Endodermal cell (in vitro differentiated cells): ENCODE results near the gene ZNF343. TPM values are rescaled to one million over a fixed set of nuclear protein-coding genes. Genes with fewer than 3 reads are reported as not detected.

Source experiments
- DNase-seq: peaks from one replicate; pipeline ENCODE4 v3.0.0-alpha.2; 2017
- H3K27ac ChIP-seq: 2 replicates; pipeline ENCODE4 v1.5.1; 2013; ENCODE audit warnings: mild to moderate bottlenecking, low read depth, low read length, moderate library complexity
- H3K27me3 ChIP-seq: 2 replicates; pipeline ENCODE4 v1.6.1; 2013; ENCODE audit warnings: mild to moderate bottlenecking, low read length, moderate library complexity; ENCODE audit not compliant: insufficient read depth, control insufficient read depth, poor library complexity, severe bottlenecking
- H3K36me3 ChIP-seq: 2 replicates; pipeline ENCODE4 v1.7.0; 2013; ENCODE audit warnings: mild to moderate bottlenecking, low read length, moderate library complexity; ENCODE audit not compliant: control insufficient read depth, insufficient read depth
- H3K4me1 ChIP-seq: one replicate; pipeline ENCODE4 v1.7.0; 2013; ENCODE audit warnings: low read length; ENCODE audit not compliant: control insufficient read depth, insufficient read depth
- H3K4me3 ChIP-seq: 2 replicates; pipeline ENCODE4 v1.5.1; 2013; ENCODE audit warnings: mild to moderate bottlenecking, low read length, moderate library complexity
- H3K9ac ChIP-seq: 2 replicates; pipeline ENCODE4 v1.6.1; 2013; ENCODE audit warnings: mild to moderate bottlenecking, low read length, moderate library complexity; ENCODE audit not compliant: poor library complexity, severe bottlenecking; ENCODE audit errors: extremely low read depth
- H3K9me3 ChIP-seq: 2 replicates; pipeline ENCODE4 v1.6.1; 2013; ENCODE audit warnings: mild to moderate bottlenecking, low read length, moderate library complexity; ENCODE audit not compliant: control insufficient read depth
- H3K27ac Mint-ChIP-seq: 2 replicates; pipeline ENCODE4 v1.8.0; 2020; ENCODE audit warnings: mixed read lengths
- H3K27me3 Mint-ChIP-seq: 2 replicates; pipeline ENCODE4 v1.8.0; 2021; ENCODE audit warnings: mild to moderate bottlenecking, mixed read lengths; ENCODE audit not compliant: insufficient read depth
- H3K36me3 Mint-ChIP-seq: 2 replicates; pipeline ENCODE4 v1.8.0; 2020; ENCODE audit warnings: low read depth, mixed read lengths
- H3K4me1 Mint-ChIP-seq: 2 replicates; pipeline ENCODE4 v1.8.0; 2020; ENCODE audit warnings: mixed read lengths
- H3K4me3 Mint-ChIP-seq: 2 replicates; pipeline ENCODE4 v1.8.0; 2020; ENCODE audit warnings: mild to moderate bottlenecking, moderate library complexity, mixed read lengths
- H3K9me3 Mint-ChIP-seq: 2 replicates; pipeline ENCODE4 v1.8.0; 2020; ENCODE audit warnings: mild to moderate bottlenecking, mixed read lengths
- WGBS, 2 experiments: methylation state at CpG; one replicate each; pipeline versions ENCODE4 v1.1.5 to v1.1.7; 2013; ENCODE audit warnings: missing lambda C conversion rate in 2 of 2, mixed read lengths in 1 of 2; ENCODE audit not compliant: insufficient coverage in 1 of 2, insufficient read length in 1 of 2; 5-methylcytosine and 5-hydroxymethylcytosine counted together
- total RNA-seq, 2 donors: library from RNA; stranded (reverse); fragmentation: NEBNext Ultra II Directional in 1 of 2; extraction: Animal tissue kit (Norgen Biotek cat#: 25700) in 1 of 2; gene quantifications; 2 replicates in 1 of 2; 3 replicates in 1 of 2; pipeline ENCODE4 v1.2.1, GENCODE V29; 2021
- TF ChIP-seq, protein P1 (sequence below): fragments of 200-600 bp; sonication (generic); conservative IDR thresholded peaks from 2 replicates; pipeline ENCODE4 v1.5.0; 2021; ENCODE audit warnings: antibody characterized with exemption, mild to moderate bottlenecking

The ZNF343 gene
- total RNA-seq, 2 donors from 2014 or later, result 6.9 to 10.1 TPM

DNA sequence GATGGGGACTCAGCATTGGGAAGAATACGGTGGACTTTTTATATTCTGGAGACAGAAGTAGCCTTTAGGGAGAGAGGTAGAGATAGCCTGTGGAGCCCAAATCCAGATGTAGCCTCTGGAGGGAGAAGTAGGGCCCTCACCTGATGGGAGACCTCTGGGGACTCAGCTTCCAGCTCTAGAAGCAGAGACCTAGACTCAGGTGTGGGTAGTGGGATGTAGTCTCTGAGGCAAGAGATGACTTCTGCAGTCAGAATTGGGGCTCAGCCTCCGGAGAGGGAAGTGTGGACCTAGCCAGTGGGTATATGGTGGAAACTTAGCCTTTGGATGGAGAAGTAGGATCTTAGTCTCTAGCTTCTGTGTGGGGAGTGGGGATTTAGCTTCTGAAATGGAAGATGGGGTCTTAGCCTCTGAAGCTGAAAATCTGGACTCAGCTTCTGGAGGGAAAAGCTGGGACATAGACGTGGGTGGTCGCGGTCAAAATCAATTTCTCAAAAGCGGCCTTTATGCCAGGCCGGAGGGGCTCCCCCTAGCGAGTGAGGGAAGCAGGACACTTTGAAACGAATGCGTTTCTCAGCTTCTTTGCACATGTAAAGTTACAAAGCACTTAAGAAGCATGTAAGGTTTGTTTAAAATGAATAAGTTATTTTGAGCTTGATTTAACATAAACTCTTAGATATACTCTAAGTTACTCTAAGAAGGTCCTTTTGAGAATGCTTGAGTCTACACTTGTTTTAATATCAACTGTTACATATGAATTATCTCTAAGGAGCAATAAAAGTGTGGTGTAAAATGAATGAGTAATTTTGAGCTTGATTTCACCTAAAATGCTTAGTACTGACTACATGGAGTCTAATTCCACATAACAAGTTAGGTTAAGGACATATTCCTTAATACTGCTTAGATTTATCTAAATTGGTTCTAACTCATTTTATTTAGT is 12.9 kb upstream of the ZNF343 start:
- Mint-ChIP-seq H3K4me3 (no peak overlapping the region), H3K27ac (no peak overlapping the region), H3K27me3 (peaks cover 85% of the 10 kb centered on the region), H3K9me3 (no peaks in the 10 kb centered on the region), H3K36me3 (no peaks in the 10 kb centered on the region), H3K4me1 (peaks cover 2% of the 10 kb centered on the region)
- TF ChIP-seq, protein P1, sequence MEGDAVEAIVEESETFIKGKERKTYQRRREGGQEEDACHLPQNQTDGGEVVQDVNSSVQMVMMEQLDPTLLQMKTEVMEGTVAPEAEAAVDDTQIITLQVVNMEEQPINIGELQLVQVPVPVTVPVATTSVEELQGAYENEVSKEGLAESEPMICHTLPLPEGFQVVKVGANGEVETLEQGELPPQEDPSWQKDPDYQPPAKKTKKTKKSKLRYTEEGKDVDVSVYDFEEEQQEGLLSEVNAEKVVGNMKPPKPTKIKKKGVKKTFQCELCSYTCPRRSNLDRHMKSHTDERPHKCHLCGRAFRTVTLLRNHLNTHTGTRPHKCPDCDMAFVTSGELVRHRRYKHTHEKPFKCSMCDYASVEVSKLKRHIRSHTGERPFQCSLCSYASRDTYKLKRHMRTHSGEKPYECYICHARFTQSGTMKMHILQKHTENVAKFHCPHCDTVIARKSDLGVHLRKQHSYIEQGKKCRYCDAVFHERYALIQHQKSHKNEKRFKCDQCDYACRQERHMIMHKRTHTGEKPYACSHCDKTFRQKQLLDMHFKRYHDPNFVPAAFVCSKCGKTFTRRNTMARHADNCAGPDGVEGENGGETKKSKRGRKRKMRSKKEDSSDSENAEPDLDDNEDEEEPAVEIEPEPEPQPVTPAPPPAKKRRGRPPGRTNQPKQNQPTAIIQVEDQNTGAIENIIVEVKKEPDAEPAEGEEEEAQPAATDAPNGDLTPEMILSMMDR, result peak; percentile 92
- H3K36me3 ChIP-seq, result no peaks in the 10 kb centered on the region
- no peak overlapping the region for H3K9ac ChIP-seq
- H3K27ac ChIP-seq, result no peak overlapping the region
- peak; percentile 80 for DNase-seq
- no peaks in the 10 kb centered on the region for H3K4me1 ChIP-seq
- H3K4me3 ChIP-seq, result no peak overlapping the region
- peaks cover 47% of the 10 kb centered on the region for H3K27me3 ChIP-seq
- 20 to 26% methylated on average over 7 to 10 of the region's 10 CpGs for WGBS, 2 experiments
- H3K9me3 ChIP-seq, result no peaks in the 10 kb centered on the region

GRCh38 chr20:2520617-2521016 is 11.9 kb upstream of the ZNF343 start:
- Histone ChIP-seq H3K9ac (no peak overlapping the region), H3K4me3 (no peak overlapping the region), H3K4me1 (no peaks in the 10 kb centered on the region), H3K36me3 (no peaks in the 10 kb centered on the region), H3K27ac (no peak overlapping the region), H3K9me3 (no peaks in the 10 kb centered on the region), H3K27me3 (peaks cover 47% of the 10 kb centered on the region)
- Mint-ChIP-seq H3K27me3 (peaks cover 74% of the 10 kb centered on the region), H3K4me1 (peaks cover 2% of the 10 kb centered on the region), H3K4me3 (no peak overlapping the region), H3K9me3 (no peaks in the 10 kb centered on the region), H3K27ac (no peak overlapping the region), H3K36me3 (no peaks in the 10 kb centered on the region)
- TF ChIP-seq, protein P1, result no peak
- DNase-seq, result no peak
- 91% methylated on average over 3 of the region's 3 CpGs; no CpG with 5 or more reads in 1 of the 2 experiments for WGBS, 2 experiments

DNA sequence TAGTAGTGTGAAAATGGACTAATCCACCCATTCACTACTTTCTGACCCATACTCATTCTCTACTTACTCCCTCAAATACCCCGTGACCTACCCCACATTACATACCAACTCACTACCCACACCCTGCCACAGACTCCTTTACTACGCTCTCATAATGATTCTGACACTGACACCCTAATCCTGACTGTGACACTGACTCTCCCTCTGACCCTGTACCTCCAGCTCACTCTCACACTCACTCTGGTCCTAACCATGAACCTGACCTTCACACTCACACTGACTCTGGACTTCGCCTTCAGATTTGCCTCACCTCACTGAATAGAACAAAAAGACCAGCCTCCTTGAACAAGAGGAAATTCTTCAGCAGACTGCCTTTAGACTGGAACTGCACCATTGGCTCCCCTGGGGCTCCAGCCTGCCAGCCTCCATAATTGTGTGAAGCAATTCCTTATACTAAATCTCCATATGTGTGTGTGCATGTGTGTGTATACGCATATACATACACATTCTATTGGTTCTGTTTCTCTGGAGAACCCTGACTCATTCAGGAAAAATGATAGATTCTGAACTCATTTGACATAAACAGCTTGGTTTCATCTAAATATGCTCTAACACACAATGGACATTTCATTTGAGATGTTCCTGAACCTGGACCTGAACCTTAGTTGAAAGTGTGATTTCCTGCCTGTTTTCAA is 10.5 kb upstream of the ZNF343 start:
- WGBS, 2 experiments, result 83 to 95% methylated on average over 3 to 4 of the region's 4 CpGs
- H3K9ac ChIP-seq, result no peak overlapping the region
- DNase-seq, result no peak
- no peaks in the 10 kb centered on the region for H3K9me3 ChIP-seq
- H3K4me3 ChIP-seq, result no peak overlapping the region
- no peak overlapping the region for H3K27ac Mint-ChIP-seq
- no peaks in the 10 kb centered on the region for H3K4me1 Mint-ChIP-seq
- peaks cover 52% of the 10 kb centered on the region for H3K27me3 ChIP-seq
- H3K4me3 Mint-ChIP-seq, result no peak overlapping the region
- H3K4me1 ChIP-seq, result no peaks in the 10 kb centered on the region
- H3K9me3 Mint-ChIP-seq, result no peaks in the 10 kb centered on the region
- no peaks in the 10 kb centered on the region for H3K36me3 ChIP-seq
- H3K27me3 Mint-ChIP-seq, result peaks cover 63% of the 10 kb centered on the region
- TF ChIP-seq, protein P1, result no peak
- no peak overlapping the region for H3K27ac ChIP-seq
- no peaks in the 10 kb centered on the region for H3K36me3 Mint-ChIP-seq
